Left ventricle myocardium inferior (tissue), 1 donor: ENCODE data around the gene NDUFS2. TPM values are rescaled to one million over a fixed set of nuclear protein-coding genes. Genes with fewer than 3 reads are reported as not detected.

Experiments used
- DNase-seq: peaks from one replicate; pipeline ENCODE4 v3.0.0-alpha.2; 2020
- H3K27ac ChIP-seq: fragments of 200-600 bp; replicated peaks from 2 replicates; pipeline ENCODE4 v1.8.0; 2021
- H3K27me3 ChIP-seq: fragments of 200-600 bp; 2 replicates; pipeline ENCODE4 v1.8.0; 2021; ENCODE audit warnings: low read depth
- H3K36me3 ChIP-seq: fragments of 200-600 bp; 2 replicates; pipeline ENCODE4 v1.8.0; 2021
- H3K4me1 ChIP-seq: fragments of 200-600 bp; 2 replicates; pipeline ENCODE4 v1.8.0; 2021
- H3K4me3 ChIP-seq: fragments of 200-600 bp; 2 replicates; pipeline ENCODE4 v1.8.0; 2021; ENCODE audit warnings: mild to moderate bottlenecking, moderate library complexity
- H3K9me3 ChIP-seq: fragments of 200-600 bp; replicated peaks from 2 replicates; pipeline ENCODE4 v1.8.0; 2021
- CTCF ChIP-seq: fragments of 200-600 bp; IDR thresholded peaks from 2 replicates; pipeline ENCODE4 v1.8.0; 2021; ENCODE audit warnings: antibody characterized with exemption, mild to moderate bottlenecking, borderline replicate concordance
- intact Hi-C: fragments of 100-400 bp; cut with micrococcal nuclease; formaldehyde crosslinking; loops from one replicate; pipeline ENCODE4 v1.11.0; 2022
- total RNA-seq: library from RNA; stranded (reverse); fragmentation: NEBNext Ultra II Directional; extraction: Animal tissue kit (Norgen Biotek cat#: 25700); gene quantifications from one replicate; pipeline ENCODE4 v1.2.1, GENCODE V29; 2021
- donor health status: DM: no; HTN: yes; CAD: no; lungs with severe emphysema.

The NDUFS2 gene
- total RNA-seq, 1 donor from 2014 or later: 302 TPM

- no peaks in the 10 kb centered on the region for H3K27me3 ChIP-seq
- TF ChIP-seq CTCF: no peak
- H3K36me3 ChIP-seq: peaks cover 60% of the 10 kb centered on the region
- H3K4me3 ChIP-seq: no peak overlapping the region
- intact Hi-C loops: no loop called here
- H3K27ac ChIP-seq: no peak overlapping the region
- H3K4me1 ChIP-seq: peaks cover 50% of the 10 kb centered on the region
- no peak for DNase-seq
- no peaks in the 10 kb centered on the region for H3K9me3 ChIP-seq
Measured at GRCh38 chr1:161168906-161169305, 33.3 kb upstream of the NDUFS2 start.

- Histone ChIP-seq H3K4me3 (no peak overlapping the region), H3K9me3 (no peaks in the 10 kb centered on the region), H3K4me1 (peaks cover 43% of the 10 kb centered on the region), H3K27me3 (no peaks in the 10 kb centered on the region), H3K27ac (peak overlapping the region; percentile 34), H3K36me3 (peaks cover 69% of the 10 kb centered on the region)
- no peak for DNase-seq
- TF ChIP-seq CTCF: peak; percentile 11
- intact Hi-C loops: no loop called here
Measured at GRCh38 chr1:161171191-161171590, 31.0 kb upstream of the NDUFS2 start.

- H3K36me3 ChIP-seq: peaks cover 69% of the 10 kb centered on the region
- H3K4me3 ChIP-seq: no peak overlapping the region
- no peaks in the 10 kb centered on the region for H3K9me3 ChIP-seq
- no peak for TF ChIP-seq CTCF
- intact Hi-C loops: no loop called here
- H3K4me1 ChIP-seq: peaks cover 44% of the 10 kb centered on the region
- no peak for DNase-seq
- no peaks in the 10 kb centered on the region for H3K27me3 ChIP-seq
- H3K27ac ChIP-seq: peak overlapping the region; percentile 34
Measured at GRCh38 chr1:161171696-161172095, 30.5 kb upstream of the NDUFS2 start.

GRCh38 chr1:161172349-161172748, 29.8 kb upstream of the NDUFS2 start:
- intact Hi-C loops: no loop called here
- Histone ChIP-seq H3K4me3 (no peak overlapping the region), H3K9me3 (no peaks in the 10 kb centered on the region), H3K27me3 (no peaks in the 10 kb centered on the region), H3K4me1 (peaks cover 44% of the 10 kb centered on the region), H3K36me3 (peaks cover 69% of the 10 kb centered on the region), H3K27ac (peak overlapping the region; percentile 34)
- no peak for DNase-seq
- TF ChIP-seq CTCF: no peak

- Histone ChIP-seq H3K36me3 (peaks cover 69% of the 10 kb centered on the region), H3K9me3 (no peaks in the 10 kb centered on the region), H3K27ac (peak overlapping the region; percentile 34), H3K27me3 (no peaks in the 10 kb centered on the region), H3K4me3 (no peak overlapping the region), H3K4me1 (peaks cover 44% of the 10 kb centered on the region)
- TF ChIP-seq CTCF: no peak
- no peak for DNase-seq
- intact Hi-C loops: no loop called here
Measured at GRCh38 chr1:161172776-161173376, 29.3 kb upstream of the NDUFS2 start.
